Measurements from ENCODE around the gene IRF2BPL.

GRCh38 chr14:77065851-77066577, 37.5 kb upstream of the IRF2BPL start:
- TF ChIP-seq POLR2AphosphoS5 (IDR thresholded peaks at IDR 0.05) = no peak
- TF ChIP-seq CTCF (IDR thresholded peaks at IDR 0.05) = no peak
